Dendritic cell treated with granulocyte-macrophage colony-stimulating factor and Interleukin-4, amounts not matched to agents 40 ng/mL and 50 ng/mL, for 4 days (primary cell): Measurements from ENCODE around the gene NOP14.
"Not testable (repeated sequence)": the region's sequence is repeated elsewhere in the genome, so short reads cannot be mapped to it uniquely, and the experiment has no call there.

Source experiments
- H3K27ac Mint-ChIP-seq: one replicate; pipeline ENCODE4 v1.8.0; 2022; ENCODE audit warnings: mild to moderate bottlenecking, mixed read lengths
- H3K27me3 Mint-ChIP-seq: one replicate; pipeline ENCODE4 v1.8.0; 2022; ENCODE audit warnings: mild to moderate bottlenecking, mixed read lengths
- H3K36me3 Mint-ChIP-seq: one replicate; pipeline ENCODE4 v1.8.0; 2022; ENCODE audit warnings: low read depth, mixed read lengths
- H3K4me1 Mint-ChIP-seq: one replicate; pipeline ENCODE4 v1.8.0; 2022; ENCODE audit warnings: low read depth, mixed read lengths
- H3K4me3 Mint-ChIP-seq: one replicate; pipeline ENCODE4 v1.8.0; 2022; ENCODE audit warnings: mild to moderate bottlenecking, moderate library complexity, mixed read lengths
- H3K9me3 Mint-ChIP-seq: one replicate; pipeline ENCODE4 v1.8.0; 2022; ENCODE audit warnings: mixed read lengths
- intact Hi-C: fragments of 100-400 bp; cut with micrococcal nuclease; formaldehyde crosslinking; loops from one replicate; pipeline ENCODE4 v1.15.0; 2022

The NOP14 gene

GRCh38 chr4:2942532-2943363, 20.5 kb downstream of the NOP14 start:
- Mint-ChIP-seq H3K9me3 (no peaks in the 10 kb centered on the region), H3K4me1 (peaks cover 28% of the 10 kb centered on the region), H3K27ac (peak overlapping the region; percentile 18), H3K27me3 (no peaks in the 10 kb centered on the region), H3K36me3 (peaks cover 100% of the 10 kb centered on the region), H3K4me3 (no peak overlapping the region)
- intact Hi-C loops, result no loop called here

- Mint-ChIP-seq H3K27ac (peak overlapping the region; percentile 18), H3K4me3 (no peak overlapping the region), H3K27me3 (no peaks in the 10 kb centered on the region), H3K9me3 (no peaks in the 10 kb centered on the region), H3K36me3 (peaks cover 100% of the 10 kb centered on the region), H3K4me1 (peaks cover 34% of the 10 kb centered on the region)
- intact Hi-C loops, result no loop called here
Observed at GRCh38 chr4:2942037-2942531, 21.1 kb downstream of the NOP14 start.

GRCh38 chr4:2941138-2942036, 21.8 kb downstream of the NOP14 start:
- H3K4me3 Mint-ChIP-seq, result no peak overlapping the region
- intact Hi-C loops, result no loop called here
- peaks cover 100% of the 10 kb centered on the region for H3K36me3 Mint-ChIP-seq
- no peak overlapping the region for H3K27ac Mint-ChIP-seq
- H3K9me3 Mint-ChIP-seq, result no peaks in the 10 kb centered on the region
- peaks cover 41% of the 10 kb centered on the region for H3K4me1 Mint-ChIP-seq
- H3K27me3 Mint-ChIP-seq, result no peaks in the 10 kb centered on the region

- Mint-ChIP-seq H3K36me3 (peaks cover 95% of the 10 kb centered on the region), H3K4me1 (peaks cover 47% of the 10 kb centered on the region), H3K9me3 (no peaks in the 10 kb centered on the region), H3K4me3 (no peak overlapping the region), H3K27ac (no peak overlapping the region), H3K27me3 (no peaks in the 10 kb centered on the region)
- intact Hi-C loops, result no loop called here
Observed at GRCh38 chr4:2940267-2941137, 22.7 kb downstream of the NOP14 start.

- peaks cover 86% of the 10 kb centered on the region for H3K36me3 Mint-ChIP-seq
- H3K27ac Mint-ChIP-seq, result no peak overlapping the region
- intact Hi-C loops, result loop anchor here (10.0 kb wide), 1 partner anchor 95 kb away; the partner anchor contains the start of gene ADD1
- H3K27me3 Mint-ChIP-seq, result no peaks in the 10 kb centered on the region
- H3K4me3 Mint-ChIP-seq, result no peak overlapping the region
- no peaks in the 10 kb centered on the region for H3K9me3 Mint-ChIP-seq
- peaks cover 42% of the 10 kb centered on the region for H3K4me1 Mint-ChIP-seq
Observed at GRCh38 chr4:2939383-2940243, 23.6 kb downstream of the NOP14 start.

GRCh38 chr4:2938906-2939305, 24.3 kb downstream of the NOP14 start:
- Mint-ChIP-seq H3K27me3 (no peaks in the 10 kb centered on the region), H3K27ac (no peak overlapping the region), H3K4me1 (peaks cover 35% of the 10 kb centered on the region), H3K9me3 (no peaks in the 10 kb centered on the region), H3K36me3 (peaks cover 79% of the 10 kb centered on the region), H3K4me3 (no peak overlapping the region)
- intact Hi-C loops, result loop anchor here (10.0 kb wide), 1 partner anchor 94 kb away; the partner anchor contains the start of gene ADD1

GRCh38 chr4:2938411-2938810, 24.8 kb downstream of the NOP14 start:
- not testable (repeated sequence) for H3K27me3 Mint-ChIP-seq, H3K4me3 Mint-ChIP-seq, H3K27ac Mint-ChIP-seq, H3K9me3 Mint-ChIP-seq
- Mint-ChIP-seq H3K36me3 (peaks cover 75% of the 10 kb centered on the region), H3K4me1 (peaks cover 38% of the 10 kb centered on the region)
- intact Hi-C loops, result loop anchor here (10.0 kb wide), 1 partner anchor 94 kb away; the partner anchor contains the start of gene ADD1

- peaks cover 75% of the 10 kb centered on the region for H3K36me3 Mint-ChIP-seq
- intact Hi-C loops, result loop anchor here (10.0 kb wide), 1 partner anchor 93 kb away; the partner anchor contains the start of gene ADD1
- H3K4me3 Mint-ChIP-seq, result no peak overlapping the region
- no peaks in the 10 kb centered on the region for H3K27me3 Mint-ChIP-seq
- H3K4me1 Mint-ChIP-seq, result peaks cover 38% of the 10 kb centered on the region
- no peaks in the 10 kb centered on the region for H3K9me3 Mint-ChIP-seq
- H3K27ac Mint-ChIP-seq, result no peak overlapping the region
Observed at GRCh38 chr4:2937986-2938385, 25.2 kb downstream of the NOP14 start.

- H3K9me3 Mint-ChIP-seq, result no peaks in the 10 kb centered on the region
- H3K27me3 Mint-ChIP-seq, result no peaks in the 10 kb centered on the region
- peaks cover 36% of the 10 kb centered on the region for H3K4me1 Mint-ChIP-seq
- peaks cover 69% of the 10 kb centered on the region for H3K36me3 Mint-ChIP-seq
- no peak overlapping the region for H3K27ac Mint-ChIP-seq
- no peak overlapping the region for H3K4me3 Mint-ChIP-seq
- intact Hi-C loops, result loop anchor here (10.0 kb wide), 1 partner anchor 93 kb away; the partner anchor contains the start of gene ADD1
Observed at GRCh38 chr4:2937146-2937857, 25.9 kb downstream of the NOP14 start.

GRCh38 chr4:2936773-2937145, 26.4 kb downstream of the NOP14 start:
- Mint-ChIP-seq H3K36me3 (peaks cover 64% of the 10 kb centered on the region), H3K27ac (no peak overlapping the region), H3K4me1 (peaks cover 41% of the 10 kb centered on the region), H3K4me3 (no peak overlapping the region), H3K27me3 (no peaks in the 10 kb centered on the region), H3K9me3 (no peaks in the 10 kb centered on the region)
- intact Hi-C loops, result loop anchor here (10.0 kb wide), 1 partner anchor 92 kb away; the partner anchor contains the start of gene ADD1

- peak overlapping the region; percentile 82 for H3K27ac Mint-ChIP-seq
- intact Hi-C loops, result loop anchor here (10.0 kb wide), 1 partner anchor 91 kb away; the partner anchor contains the start of gene ADD1
- peaks cover 48% of the 10 kb centered on the region for H3K4me1 Mint-ChIP-seq
- peak overlapping the region; percentile 70 for H3K4me3 Mint-ChIP-seq
- peaks cover 62% of the 10 kb centered on the region for H3K36me3 Mint-ChIP-seq
- H3K27me3 Mint-ChIP-seq, result no peaks in the 10 kb centered on the region
- no peaks in the 10 kb centered on the region for H3K9me3 Mint-ChIP-seq
Observed at GRCh38 chr4:2935762-2936743, 27.2 kb downstream of the NOP14 start.
